GM18498 (cell line): ENCODE data around the gene SLFNL1.

Experiments used
- ATAC-seq: cut with Tn5 transposase; IDR thresholded peaks from one replicate; pipeline ENCODE4 v1.9.1; 2021; ENCODE audit warnings: mild to moderate bottlenecking, moderate library complexity; ENCODE audit not compliant: unreplicated experiment

Gene SLFNL1

GRCh38 chr1:41021526-41022308, at the start of gene SLFNL1:
SLFNL1 (minus strand) TSS chr1:41021725; CDS start chr1:41020660, 1,065 bp downstream.
- ATAC-seq: no peak

DNA sequence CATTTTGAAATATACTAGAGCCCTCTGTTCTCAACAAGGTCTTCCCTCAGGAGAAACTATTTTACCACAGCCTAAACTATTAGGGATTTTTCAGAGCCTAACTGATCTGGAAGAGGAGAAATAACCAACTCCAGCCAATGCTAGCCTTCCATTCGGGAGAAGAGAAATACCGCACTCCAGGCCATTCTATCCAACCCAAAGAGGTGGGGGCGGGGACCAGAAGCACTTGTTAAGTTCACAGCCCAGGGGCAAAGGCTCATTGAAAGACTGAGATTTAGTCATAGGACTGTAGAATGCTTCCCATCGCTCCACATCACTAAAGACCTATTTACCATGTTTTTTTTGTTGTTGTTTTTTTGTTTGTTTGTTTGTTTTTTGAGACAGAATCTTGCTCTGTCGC, 35.4 kb upstream of the SLFNL1 start:
- ATAC-seq: no peak

DNA sequence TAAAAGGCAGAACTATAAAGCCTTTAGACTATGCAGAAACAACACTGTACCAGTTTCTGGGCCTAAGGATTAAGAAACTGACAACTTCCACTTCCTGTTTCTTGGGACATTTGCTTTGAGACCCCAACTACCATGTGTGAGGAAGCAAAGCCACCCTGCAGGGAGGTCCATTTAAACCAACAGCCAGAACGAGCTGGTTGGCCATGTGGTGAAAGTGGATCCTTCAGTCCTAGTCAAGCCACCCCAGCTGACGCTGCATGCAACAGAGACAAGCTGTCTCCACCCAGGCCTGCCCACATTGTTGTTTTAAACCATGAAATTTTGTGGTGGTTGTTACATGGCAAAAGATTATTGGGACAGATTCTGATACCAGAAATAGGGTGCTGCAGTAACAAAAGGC, 31.8 kb upstream of the SLFNL1 start:
- no peak for ATAC-seq

DNA sequence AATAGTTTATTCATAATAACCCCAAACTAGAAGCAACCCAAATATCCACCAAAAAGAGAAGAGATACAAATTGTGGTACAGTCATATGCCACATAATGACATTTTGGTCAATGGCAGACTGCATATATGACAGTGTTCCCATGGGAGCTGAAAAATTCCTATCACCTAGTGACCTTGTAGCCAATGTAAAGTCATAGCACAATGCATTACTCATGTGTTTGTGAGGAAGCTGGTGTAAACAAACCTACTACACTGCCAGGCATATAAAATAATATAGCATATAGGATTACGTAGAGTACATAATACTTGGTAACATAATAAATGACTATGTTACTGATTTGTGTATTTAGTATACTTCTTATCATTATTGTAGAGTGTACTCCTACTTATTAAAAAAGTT, 29.5 kb upstream of the SLFNL1 start:
- ATAC-seq: no peak

- no peak for ATAC-seq
Measured at GRCh38 chr1:41048540-41048939, 27.0 kb upstream of the SLFNL1 start.

DNA sequence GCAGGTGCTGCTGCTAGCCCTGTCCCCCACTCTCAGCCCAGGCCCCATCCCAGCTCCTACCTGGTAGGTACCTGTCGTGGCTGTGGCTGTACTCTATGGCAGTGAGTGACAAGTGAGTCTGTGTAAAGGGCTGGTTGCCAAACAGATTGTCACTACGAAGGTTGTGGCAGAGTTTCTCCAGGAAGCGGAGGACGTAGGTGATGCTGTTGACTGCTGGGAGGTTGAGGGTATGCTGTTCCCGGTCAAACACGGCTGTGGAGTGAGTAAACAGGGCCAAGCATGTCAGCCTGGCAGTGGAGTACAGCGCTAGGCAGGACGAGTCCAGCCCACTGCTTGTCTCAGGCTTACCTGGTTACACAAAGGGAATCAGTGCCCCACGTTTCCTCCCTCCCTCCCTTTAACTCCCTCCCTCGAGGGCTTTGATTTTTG, 24.8 kb upstream of the SLFNL1 start:
- no peak for ATAC-seq

DNA sequence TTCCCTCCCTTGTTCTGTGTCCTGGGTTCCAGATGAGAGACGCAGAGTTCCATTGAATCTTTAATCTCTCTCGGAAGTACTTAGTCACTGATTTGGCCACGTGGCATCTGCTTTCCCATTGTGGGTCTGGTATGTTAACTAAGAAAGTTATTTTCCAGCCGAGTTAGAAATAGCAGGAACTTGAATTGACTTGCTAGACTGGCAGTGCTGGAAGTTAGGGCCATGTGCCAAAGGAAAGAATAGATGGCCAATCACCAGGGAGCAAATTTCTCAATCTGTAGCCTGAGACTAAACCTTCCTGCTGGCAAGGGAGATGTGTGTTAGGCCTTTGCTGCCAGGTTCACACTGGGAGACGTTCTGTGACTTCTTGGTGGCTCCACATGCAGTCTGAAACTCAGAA, 24.2 kb upstream of the SLFNL1 start:
- ATAC-seq: no peak

GRCh38 chr1:41044187-41044586, 22.7 kb upstream of the SLFNL1 start:
- no peak for ATAC-seq

- ATAC-seq: no peak
Measured at GRCh38 chr1:41041614-41042270, 20.2 kb upstream of the SLFNL1 start.

- no peak for ATAC-seq
Measured at GRCh38 chr1:41038110-41038509, 16.6 kb upstream of the SLFNL1 start.

GRCh38 chr1:41037116-41037903, 15.8 kb upstream of the SLFNL1 start:
- no peak for ATAC-seq

DNA sequence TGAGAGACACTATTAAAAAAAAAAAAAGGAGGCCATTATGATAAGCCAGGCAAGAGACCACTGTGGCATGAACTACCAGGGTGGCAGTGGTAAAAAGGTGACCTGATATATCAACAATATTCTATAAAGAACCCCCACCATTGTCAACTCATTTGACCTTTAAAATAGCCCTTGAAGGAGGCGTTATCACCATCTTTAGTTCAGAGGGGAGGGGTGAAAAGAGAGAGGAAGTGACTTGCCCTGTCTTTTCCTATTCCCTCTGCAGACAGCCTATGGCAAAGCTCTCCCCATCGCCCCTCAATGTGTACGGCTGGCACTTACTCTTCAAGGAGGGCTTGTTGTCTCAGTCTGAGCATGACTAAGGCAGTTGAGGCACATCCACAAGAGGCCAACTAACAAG, 11.7 kb upstream of the SLFNL1 start:
- ATAC-seq: no peak

GRCh38 chr1:41032147-41032546, 10.6 kb upstream of the SLFNL1 start:
- ATAC-seq: no peak

GRCh38 chr1:41030872-41031616, 9.5 kb upstream of the SLFNL1 start:
- no peak for ATAC-seq

DNA sequence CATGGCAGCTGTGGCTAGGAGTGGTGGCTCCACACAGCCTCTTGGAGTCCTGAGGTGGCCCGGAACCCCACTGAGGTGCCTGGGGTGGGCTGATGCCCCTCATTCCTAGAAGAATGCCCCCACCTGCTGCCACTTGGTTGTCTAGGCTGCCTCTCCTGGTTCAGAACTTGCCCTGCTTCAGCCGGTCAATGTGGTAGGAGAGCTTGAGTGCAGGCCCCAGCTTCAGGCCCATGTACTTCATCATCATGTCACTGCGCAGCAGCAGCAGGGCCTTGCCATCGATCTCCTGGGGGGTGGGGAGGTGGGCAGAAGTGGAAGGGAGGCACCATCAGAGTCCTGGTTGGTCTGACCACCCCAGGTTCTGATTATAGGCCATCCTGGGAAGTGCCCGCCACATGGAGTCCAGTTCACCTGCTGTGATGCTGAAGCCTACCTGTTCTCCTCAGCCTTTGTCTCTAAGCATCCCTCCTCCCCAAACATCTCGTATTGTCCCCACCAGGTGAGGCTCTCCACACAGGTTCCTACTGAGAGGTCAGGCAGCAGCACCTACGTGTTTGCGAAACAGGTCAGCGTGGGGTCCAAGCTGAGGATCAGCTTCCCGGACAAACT, 6.6 kb upstream of the SLFNL1 start:
- no peak for ATAC-seq

DNA sequence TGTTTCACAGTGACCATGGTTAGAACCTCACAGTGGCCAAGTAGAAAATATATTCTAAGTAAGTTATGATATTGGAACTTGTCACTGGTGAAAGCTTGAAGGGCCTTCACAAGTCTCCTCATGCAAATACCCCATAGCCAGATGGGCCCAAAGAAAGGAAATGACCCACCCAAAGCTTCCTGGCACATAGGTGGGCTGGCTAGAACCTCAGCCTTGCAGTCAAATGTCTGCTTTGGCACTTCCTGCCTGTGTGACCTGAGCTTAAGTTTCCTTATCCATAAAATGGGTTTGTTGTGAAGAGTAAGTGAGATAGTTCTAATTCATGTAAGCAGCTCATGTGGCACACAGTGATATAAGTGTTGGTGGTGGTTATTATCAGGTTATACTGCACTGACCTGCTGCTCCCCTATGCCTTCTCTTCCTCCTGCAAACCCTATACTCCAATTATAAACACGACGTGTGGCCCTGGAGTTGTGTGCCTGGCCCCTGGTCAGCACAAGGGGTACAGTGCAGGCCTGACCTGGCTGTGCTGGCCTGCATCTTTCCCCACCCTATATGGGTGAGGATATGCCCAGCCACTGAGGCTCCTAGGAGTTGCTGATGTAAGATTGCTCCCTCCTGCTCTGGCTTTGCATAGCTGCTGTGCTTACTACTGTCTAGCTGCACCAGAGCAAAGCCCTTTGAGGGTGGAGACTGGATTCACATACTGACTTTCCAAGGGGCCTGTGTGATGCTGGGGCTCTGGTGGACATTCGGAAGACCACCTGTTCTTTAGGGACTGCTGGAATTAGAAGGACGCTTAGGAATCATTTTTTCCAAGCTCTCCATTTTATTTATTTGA, 4.7 kb upstream of the SLFNL1 start:
- no peak for ATAC-seq

- no peak for ATAC-seq
Measured at GRCh38 chr1:41024953-41025352, 3.4 kb upstream of the SLFNL1 start.

DNA sequence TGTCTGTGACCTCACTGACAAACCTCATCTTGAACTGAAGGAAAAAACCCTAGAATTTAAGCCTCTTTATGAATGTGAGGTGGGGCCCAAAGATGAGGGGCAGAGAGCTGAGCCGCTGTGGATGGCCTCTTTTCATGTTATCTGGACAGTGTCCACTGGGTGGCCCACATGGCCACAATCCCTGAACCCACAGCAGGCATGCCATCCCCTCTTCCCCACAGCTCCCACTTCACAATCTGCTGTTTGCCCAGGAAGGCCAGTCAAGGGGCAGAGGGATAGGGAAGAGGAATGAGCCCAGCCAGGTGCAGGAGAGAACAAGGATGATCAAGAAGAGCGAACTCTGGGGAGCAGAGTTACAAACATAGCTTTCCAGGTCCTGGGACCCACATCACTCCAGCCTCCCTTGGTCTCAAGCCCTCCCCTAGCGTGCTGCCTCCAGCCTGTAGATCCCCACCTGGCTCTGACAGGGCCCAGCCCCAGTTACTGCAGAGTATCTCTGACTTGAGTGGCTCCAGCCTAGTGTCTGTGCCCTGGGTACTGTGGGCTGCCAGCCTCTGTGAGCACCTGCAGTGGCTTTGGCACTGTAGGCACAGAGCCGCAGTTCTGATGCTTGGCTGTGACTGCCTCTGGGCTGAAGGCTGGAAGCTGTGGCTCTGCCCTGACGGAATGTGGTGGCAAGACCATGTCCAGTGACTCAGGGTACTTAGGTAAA, 1.9 kb upstream of the SLFNL1 start:
- ATAC-seq: no peak

GRCh38 chr1:41022424-41022823, 899 bp upstream of the SLFNL1 start:
- no peak for ATAC-seq
